HG02588 (cell line): ENCODE measurements around the gene TADA2B.
"Not testable (repeated sequence)": the region's sequence is repeated elsewhere in the genome, so short reads cannot be mapped to it uniquely, and the experiment has no call there.

Source experiments
- ATAC-seq: cut with Tn5 transposase; IDR thresholded peaks from one replicate; pipeline ENCODE4 v1.9.1; 2021; ENCODE audit warnings: mild to moderate bottlenecking, moderate library complexity; ENCODE audit not compliant: unreplicated experiment

TADA2B gene

GRCh38 chr4:7076696-7077082 lies 33.5 kb downstream of the TADA2B start:
- ATAC-seq = no peak

- no peak for ATAC-seq
Measured at GRCh38 chr4:7077371-7077770, 34.2 kb downstream of the TADA2B start.

DNA sequence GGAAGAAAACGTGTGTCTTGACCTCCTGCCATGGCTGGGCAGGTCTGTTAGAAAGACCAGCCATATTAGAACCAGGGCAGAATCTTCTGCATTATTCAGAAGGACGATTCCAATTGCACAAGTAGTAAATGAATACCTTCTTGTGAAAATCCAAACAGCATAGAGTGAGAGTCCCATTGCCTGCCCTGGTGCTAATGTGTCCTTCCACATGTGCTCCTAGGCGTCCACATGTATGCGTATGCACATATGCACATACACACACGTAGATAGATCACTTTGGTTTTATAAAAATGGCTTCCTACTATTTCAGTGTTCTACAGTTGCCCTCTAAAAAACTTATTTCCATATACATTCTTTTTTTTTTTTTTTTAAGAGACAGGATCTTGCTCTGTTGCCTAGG lies 34.9 kb downstream of the TADA2B start:
- ATAC-seq = no peak

DNA sequence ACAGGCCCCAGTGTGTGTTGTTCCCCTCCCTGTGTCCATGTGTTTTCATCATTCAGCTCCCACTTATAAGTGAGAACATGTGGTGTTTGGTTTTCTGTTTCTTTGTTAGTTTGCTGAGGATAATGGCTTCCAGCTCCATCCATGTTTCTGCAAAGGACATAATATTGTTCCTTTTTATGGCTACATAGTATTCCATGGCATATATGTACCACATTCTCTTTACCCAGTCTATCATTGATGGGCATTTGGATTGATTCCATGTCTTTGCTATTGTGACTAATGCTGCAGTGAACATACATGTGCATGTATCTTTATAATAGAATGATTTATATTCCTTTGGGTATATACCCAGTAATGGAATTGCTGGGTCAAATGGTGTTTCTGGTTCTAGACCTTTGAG lies 36.3 kb downstream of the TADA2B start:
- not testable (repeated sequence) for ATAC-seq

GRCh38 chr4:7079909-7080308 lies 36.7 kb downstream of the TADA2B start:
- not testable (repeated sequence) for ATAC-seq

GRCh38 chr4:7083597-7084563 lies 40.7 kb downstream of the TADA2B start:
- no peak for ATAC-seq

GRCh38 chr4:7084564-7084961 lies 41.4 kb downstream of the TADA2B start:
- not testable (repeated sequence) for ATAC-seq

- no peak for ATAC-seq
Measured at GRCh38 chr4:7086384-7086783, 43.2 kb downstream of the TADA2B start.

DNA sequence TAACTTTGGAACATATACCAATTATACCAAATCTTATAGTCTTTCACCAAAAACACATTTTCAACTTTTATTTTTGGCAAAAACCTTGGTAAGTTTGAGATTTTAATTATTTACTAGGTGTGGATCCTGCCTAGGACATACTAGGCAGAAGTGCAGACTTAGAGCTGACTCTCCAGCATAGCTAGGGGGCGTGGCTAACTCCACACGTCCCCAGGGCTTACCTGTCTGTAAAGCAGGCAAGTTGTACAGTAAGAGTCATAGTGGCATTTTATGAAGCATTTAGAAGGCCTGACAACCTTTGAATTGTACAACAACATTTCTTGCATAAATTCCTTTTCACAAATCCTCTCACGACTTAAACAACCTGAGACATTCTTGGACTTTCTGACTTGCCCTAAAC lies 43.9 kb downstream of the TADA2B start:
- ATAC-seq = no peak

DNA sequence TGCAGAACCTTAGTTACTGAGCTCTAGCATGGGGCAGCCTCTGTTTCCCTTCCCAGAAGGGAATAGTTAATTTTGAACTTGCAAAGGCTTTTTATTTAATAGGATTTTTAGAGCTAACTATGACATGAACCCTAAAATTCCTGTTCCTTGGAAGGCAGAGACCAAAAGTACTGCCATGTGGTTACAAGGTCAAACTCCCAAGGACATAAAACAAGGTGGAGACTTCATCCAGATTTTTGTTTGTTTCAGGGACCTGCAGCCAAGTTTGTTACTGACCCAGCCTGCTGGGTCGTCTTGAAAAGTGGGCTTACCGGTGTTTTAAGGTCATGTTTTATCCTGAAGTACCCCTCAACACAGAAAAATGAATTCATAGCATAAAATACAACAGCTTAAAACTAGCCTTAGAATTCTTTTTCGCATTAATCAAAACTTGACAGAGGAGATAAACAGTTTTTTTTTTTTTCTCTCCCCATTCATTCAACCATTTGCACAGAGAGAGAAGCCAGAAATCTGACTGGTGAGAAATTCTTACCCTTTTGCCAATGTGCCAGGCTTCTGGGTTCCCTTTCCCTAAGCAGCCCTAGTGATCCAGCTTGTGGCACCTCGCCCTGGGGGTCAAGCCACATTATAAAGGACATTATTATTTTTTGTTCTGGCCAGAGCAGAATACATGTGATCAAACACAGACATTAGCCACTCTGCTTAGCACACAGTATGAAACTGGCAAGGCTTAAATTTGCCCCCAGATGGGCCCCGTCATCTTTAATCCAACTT lies 46.2 kb downstream of the TADA2B start:
- ATAC-seq = no peak

- ATAC-seq = no peak
Measured at GRCh38 chr4:7092026-7092425, 48.9 kb downstream of the TADA2B start.

DNA sequence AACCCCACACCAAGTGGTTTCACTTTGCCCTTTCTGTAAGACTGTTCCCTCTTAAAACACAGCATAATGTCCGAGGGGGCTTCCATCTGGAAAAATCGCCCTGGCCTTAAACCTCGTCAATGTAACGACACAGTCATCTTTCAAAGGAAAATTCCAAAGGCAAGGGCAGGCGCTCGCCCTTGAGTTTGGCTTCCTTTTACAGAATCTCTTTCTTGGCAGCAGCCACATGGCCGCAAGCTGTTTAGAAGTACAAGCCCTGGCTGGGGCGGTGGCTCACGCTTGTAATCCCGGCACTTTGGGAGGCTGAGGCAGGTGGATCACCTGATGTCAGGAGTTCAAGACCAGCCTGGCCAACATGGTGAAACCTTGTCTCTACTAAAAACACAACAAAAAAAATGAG lies 51.7 kb downstream of the TADA2B start:
- no peak for ATAC-seq

DNA sequence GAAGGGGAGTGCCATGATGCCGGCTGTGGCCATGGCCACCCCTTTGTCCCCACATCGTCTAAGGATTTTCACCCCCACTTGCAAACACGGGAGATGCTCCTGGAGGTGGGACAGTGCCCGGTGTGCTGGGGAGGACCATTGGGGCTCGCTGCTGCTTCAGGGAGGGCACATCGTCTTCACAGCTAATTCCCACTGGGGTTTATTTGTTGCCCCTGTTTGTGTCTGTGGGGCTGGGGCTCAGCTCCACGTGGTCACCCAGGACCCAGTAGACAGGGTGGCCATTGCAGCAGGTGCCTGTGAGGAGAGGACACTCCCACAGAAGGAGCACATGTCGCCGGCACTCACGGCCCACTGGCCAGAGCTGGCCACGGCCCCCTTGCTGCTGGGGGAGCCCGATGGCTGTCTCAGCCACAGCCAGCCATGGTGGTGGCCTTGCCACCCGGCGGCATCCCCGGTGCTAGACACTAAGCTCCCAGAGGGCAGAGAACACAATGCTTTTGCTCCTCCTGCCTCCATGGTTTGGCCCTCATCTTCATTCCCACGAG lies 52.5 kb downstream of the TADA2B start:
- no peak for ATAC-seq

DNA sequence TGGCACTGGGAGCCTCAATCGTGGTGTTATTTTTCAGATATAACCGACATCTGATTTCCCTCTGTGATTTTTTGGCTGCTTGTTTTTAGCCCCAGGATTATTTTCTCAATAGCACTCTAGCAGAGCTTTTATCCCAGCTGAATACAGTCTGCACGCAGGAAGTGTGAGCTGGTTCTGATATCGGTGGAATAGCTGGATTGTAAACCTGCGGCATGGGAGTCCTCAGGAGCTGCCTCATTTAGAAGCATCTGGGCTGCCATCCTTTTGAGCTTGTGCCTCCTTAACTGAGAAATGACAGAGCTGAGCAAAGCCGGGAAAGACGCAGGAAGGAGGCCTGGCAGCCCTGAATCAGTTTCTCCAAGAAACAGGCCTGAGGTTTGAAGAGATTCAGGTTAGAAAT lies 53.1 kb downstream of the TADA2B start:
- no peak for ATAC-seq

DNA sequence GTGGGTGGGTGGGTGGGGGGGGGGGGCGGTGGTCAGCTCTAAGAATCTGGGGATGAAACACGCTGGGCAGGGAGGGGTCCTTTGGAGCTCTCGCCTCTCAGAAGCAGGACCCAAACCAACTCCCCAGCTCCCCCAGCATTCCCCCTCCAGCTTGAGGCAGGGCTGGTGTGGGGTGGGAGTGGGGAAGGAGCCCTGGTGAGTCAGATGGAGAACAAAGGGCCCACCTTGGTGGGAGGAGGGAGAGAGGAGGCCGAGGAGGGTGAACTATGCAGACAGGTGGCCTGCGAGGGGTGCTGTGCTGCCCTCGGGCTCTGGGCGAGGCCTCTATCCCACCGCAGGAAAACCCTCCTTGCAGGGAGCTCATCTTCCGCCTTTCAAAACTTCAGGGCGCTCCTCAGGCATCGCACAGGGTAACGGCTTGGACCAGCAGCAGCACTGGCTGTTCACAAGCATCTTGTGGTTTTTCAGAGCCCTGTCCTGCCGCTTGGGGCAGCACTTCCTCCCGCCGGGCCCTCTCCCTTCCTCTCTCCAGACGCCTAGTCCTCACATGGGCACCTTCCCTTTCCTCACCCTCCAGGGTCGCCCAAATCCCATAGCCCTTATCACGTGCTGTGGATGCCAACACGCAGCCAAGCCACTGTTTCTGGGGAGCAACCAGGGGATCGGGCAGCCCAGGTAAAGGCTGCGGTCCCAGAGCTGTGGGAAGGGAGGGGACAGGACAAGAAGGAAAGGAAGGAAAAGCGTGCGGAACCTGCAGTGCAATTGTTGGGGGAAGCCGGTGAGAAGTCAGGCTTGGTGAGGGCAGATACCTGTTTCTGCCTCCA lies 58.7 kb downstream of the TADA2B start:
- peak; percentile 55 for ATAC-seq

DNA sequence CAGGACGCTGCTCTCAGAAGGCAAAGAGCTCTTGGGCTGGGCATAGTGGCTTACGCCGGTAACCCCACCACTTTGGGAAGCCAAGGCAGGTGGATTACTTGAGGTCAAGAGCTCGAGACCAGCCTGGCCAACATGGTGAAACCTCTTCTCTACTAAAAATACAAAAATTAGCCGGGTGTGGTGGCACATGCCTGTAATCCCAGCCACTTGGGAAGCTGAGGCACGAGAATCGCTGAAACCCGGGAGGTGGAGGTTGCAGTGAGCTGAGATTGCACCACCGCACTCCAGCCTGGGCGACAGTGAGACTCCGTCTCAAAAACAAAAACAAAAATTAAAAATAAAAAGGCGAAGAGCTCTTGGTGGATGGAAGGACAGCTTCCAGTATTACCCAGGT lies 59.3 kb downstream of the TADA2B start:
- ATAC-seq = not testable (repeated sequence)

- peak; percentile 79 for ATAC-seq
Measured at GRCh38 chr4:7103031-7103606, 59.9 kb downstream of the TADA2B start.

- ATAC-seq = no peak
Measured at GRCh38 chr4:7103607-7104365, 60.6 kb downstream of the TADA2B start.

DNA sequence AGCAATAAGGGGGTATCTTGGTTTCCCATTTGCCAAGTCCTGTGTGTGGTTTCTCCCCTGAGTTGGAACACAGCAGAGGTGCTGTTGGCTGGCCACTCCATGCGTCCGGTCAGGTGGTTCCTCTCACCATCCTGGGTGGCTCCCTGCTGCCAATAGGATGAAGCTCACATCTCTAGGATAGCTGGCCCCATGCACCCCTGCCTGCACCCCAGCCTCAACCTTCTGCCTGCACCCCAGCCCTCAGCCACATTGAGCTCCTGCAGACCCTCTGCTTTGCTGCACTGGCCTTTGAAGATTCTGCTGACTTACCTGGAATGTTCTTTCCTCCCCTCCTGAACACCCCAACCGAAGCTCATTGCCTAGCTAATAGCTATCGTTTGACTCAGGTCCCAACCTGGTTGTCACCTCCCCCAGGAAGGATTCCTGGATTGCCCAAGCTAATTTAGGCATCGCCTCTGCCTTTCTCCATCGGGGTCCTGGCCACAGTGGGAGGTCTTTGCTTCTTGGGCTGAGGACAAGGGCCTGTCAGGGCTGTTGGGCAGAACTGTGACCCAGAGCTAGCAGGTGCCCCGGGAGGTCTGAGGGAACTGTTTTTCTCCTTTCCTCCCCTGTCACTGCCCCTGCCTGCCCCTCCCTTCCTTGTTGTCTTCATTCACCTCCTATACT lies 61.3 kb downstream of the TADA2B start:
- ATAC-seq = no peak
